DND-41 (cell line): ENCODE results near the gene NOS1AP.

Experiments used
- EZH2 ChIP-seq: IDR thresholded peaks from 3 replicates; pipeline ENCODE4 v1.6.1; 2012; ENCODE audit warnings: borderline replicate concordance, low read depth, mild to moderate bottlenecking, moderate library complexity, low read length, inconsistent platforms; ENCODE audit not compliant: severe bottlenecking
- TF ChIP-seq, protein P1 (sequence below): IDR thresholded peaks from 2 replicates; pipeline ENCODE4 v1.5.1; 2012; ENCODE audit warnings: borderline replicate concordance, low read length, moderate library complexity, mild to moderate bottlenecking; ENCODE audit not compliant: poor library complexity, severe bottlenecking; ENCODE audit errors: extremely low read depth

DNA sequence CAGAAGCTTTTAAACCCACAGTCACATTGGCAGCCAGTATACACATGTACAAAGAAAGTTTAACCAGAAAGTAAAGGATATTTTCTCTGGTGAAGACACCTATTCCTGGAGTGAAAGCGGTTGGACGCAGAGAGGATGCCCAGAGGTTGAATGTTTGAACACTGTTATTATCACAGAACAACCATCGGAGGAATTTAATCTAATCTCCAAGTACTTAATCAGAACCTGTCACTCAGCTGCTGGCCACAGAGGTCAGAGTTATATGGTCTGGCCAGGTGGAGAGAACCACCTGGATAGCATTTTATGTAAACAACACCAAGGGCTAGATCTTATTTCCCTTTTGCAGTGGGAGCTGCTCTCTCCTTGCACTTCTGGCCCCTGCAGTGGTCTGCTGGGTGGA is 277.8 kb downstream of the NOS1AP start:
- TF ChIP-seq, protein P1, sequence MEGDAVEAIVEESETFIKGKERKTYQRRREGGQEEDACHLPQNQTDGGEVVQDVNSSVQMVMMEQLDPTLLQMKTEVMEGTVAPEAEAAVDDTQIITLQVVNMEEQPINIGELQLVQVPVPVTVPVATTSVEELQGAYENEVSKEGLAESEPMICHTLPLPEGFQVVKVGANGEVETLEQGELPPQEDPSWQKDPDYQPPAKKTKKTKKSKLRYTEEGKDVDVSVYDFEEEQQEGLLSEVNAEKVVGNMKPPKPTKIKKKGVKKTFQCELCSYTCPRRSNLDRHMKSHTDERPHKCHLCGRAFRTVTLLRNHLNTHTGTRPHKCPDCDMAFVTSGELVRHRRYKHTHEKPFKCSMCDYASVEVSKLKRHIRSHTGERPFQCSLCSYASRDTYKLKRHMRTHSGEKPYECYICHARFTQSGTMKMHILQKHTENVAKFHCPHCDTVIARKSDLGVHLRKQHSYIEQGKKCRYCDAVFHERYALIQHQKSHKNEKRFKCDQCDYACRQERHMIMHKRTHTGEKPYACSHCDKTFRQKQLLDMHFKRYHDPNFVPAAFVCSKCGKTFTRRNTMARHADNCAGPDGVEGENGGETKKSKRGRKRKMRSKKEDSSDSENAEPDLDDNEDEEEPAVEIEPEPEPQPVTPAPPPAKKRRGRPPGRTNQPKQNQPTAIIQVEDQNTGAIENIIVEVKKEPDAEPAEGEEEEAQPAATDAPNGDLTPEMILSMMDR = no peak
- TF ChIP-seq EZH2 = no peak
